Gastroesophageal sphincter (tissue), 3 donors: ENCODE measurements around the gene PLOD3.

ENCODE experiments used
- CTCF ChIP-seq, 4 experiments: fragments of 200-600 bp in 2 of 4; fragments of 450-650 bp in 2 of 4; sonication (generic) in 1 of 4; IDR thresholded peaks; one replicate each; pipeline ENCODE4 v1.5.1; 2017 to 2019; ENCODE audit warnings: antibody characterized with exemption in 4 of 4, mild to moderate bottlenecking in 2 of 4, moderate library complexity in 2 of 4
- POLR2A ChIP-seq, 2 donors: fragments of 450-650 bp; IDR thresholded peaks; one replicate each; pipeline ENCODE4 v1.6.1; 2017; ENCODE audit warnings: antibody characterized with exemption in 2 of 2, mild to moderate bottlenecking in 2 of 2, moderate library complexity in 1 of 2

GRCh38 chr7:101234636-101235035 is 17.3 kb upstream of the PLOD3 start:
- TF ChIP-seq CTCF (IDR thresholded peaks at IDR 0.05) = no peak
- TF ChIP-seq POLR2A (IDR thresholded peaks at IDR 0.05) = no peak
